Measurements from ENCODE around the gene ERP27.
A peak's percentile ranks its signal among the peaks of the same experiment; 100 is the strongest.

ERP27 gene

GRCh38 chr12:14956024-14956891, 17.9 kb upstream of the ERP27 start:
- Histone ChIP-seq H3K27ac (ENCODE audit: insufficient read depth, low read length, poor library complexity, severe bottlenecking) (peak overlapping the region; percentile 90), H3K27me3 (replicated peaks; ENCODE audit: control insufficient read depth, insufficient read depth, low read length, poor library complexity, severe bottlenecking) (no peaks in the 10 kb centered on the region)

GRCh38 chr12:14954269-14954668, 15.9 kb upstream of the ERP27 start:
- H3K4me1 ChIP-seq (ENCODE audit: control insufficient read depth, insufficient read depth, low read length, poor library complexity, severe bottlenecking): peaks cover 72% of the 10 kb centered on the region

More at GRCh38 chr12:14956024-14956891, 17.9 kb upstream of the ERP27 start:
- DNase-seq: no peak
- H3K36me3 ChIP-seq (ENCODE audit: control insufficient read depth, insufficient read depth, low read length): no peaks in the 10 kb centered on the region
- peaks cover 57% of the 10 kb centered on the region for H3K4me1 ChIP-seq (ENCODE audit: control insufficient read depth, insufficient read depth, low read length, poor library complexity, severe bottlenecking)
- H3K4me3 ChIP-seq (ENCODE audit: insufficient read depth, low read depth, low read length, poor library complexity, severe bottlenecking): peak overlapping the region; percentile 29
- H3K9me3 ChIP-seq (ENCODE audit: control insufficient read depth, low read length): no peaks in the 10 kb centered on the region

GRCh38 chr12:14953752-14954151, 15.4 kb upstream of the ERP27 start:
- DNase-seq: no peak
- no peaks in the 10 kb centered on the region for H3K27me3 ChIP-seq (replicated peaks; ENCODE audit: control insufficient read depth, insufficient read depth, low read length, poor library complexity, severe bottlenecking)
- no peaks in the 10 kb centered on the region for H3K9me3 ChIP-seq (ENCODE audit: control insufficient read depth, low read length)
- peak overlapping the region; percentile 90 for H3K27ac ChIP-seq (ENCODE audit: insufficient read depth, low read length, poor library complexity, severe bottlenecking)
- H3K4me1 ChIP-seq (ENCODE audit: control insufficient read depth, insufficient read depth, low read length, poor library complexity, severe bottlenecking): peaks cover 76% of the 10 kb centered on the region
- H3K4me3 ChIP-seq (ENCODE audit: insufficient read depth, low read depth, low read length, poor library complexity, severe bottlenecking): peak overlapping the region; percentile 9
- peaks cover 14% of the 10 kb centered on the region for H3K36me3 ChIP-seq (ENCODE audit: control insufficient read depth, insufficient read depth, low read length)

More at GRCh38 chr12:14954269-14954668, 15.9 kb upstream of the ERP27 start:
- Histone ChIP-seq H3K4me3 (ENCODE audit: insufficient read depth, low read depth, low read length, poor library complexity, severe bottlenecking) (peak overlapping the region; percentile 9), H3K36me3 (ENCODE audit: control insufficient read depth, insufficient read depth, low read length) (peaks cover 11% of the 10 kb centered on the region), H3K27me3 (replicated peaks; ENCODE audit: control insufficient read depth, insufficient read depth, low read length, poor library complexity, severe bottlenecking) (no peaks in the 10 kb centered on the region), H3K9me3 (ENCODE audit: control insufficient read depth, low read length) (no peaks in the 10 kb centered on the region), H3K27ac (ENCODE audit: insufficient read depth, low read length, poor library complexity, severe bottlenecking) (peak overlapping the region; percentile 90)
- peak in 2 of 3 donors; percentile 19 to 27 for DNase-seq

- DNase-seq: peak in 2 of 3 donors; percentile 22 to 36
- H3K36me3 ChIP-seq (ENCODE audit: control insufficient read depth, insufficient read depth, low read length): peaks cover 27% of the 10 kb centered on the region
- peaks cover 87% of the 10 kb centered on the region for H3K4me1 ChIP-seq (ENCODE audit: control insufficient read depth, insufficient read depth, low read length, poor library complexity, severe bottlenecking)
- no peaks in the 10 kb centered on the region for H3K9me3 ChIP-seq (ENCODE audit: control insufficient read depth, low read length)
- H3K4me3 ChIP-seq (ENCODE audit: insufficient read depth, low read depth, low read length, poor library complexity, severe bottlenecking): peak overlapping the region; percentile 39
- H3K27me3 ChIP-seq (replicated peaks; ENCODE audit: control insufficient read depth, insufficient read depth, low read length, poor library complexity, severe bottlenecking): no peaks in the 10 kb centered on the region
- H3K27ac ChIP-seq (ENCODE audit: insufficient read depth, low read length, poor library complexity, severe bottlenecking): peak overlapping the region; percentile 90
These were observed 14.1 kb upstream of the ERP27 start for GRCh38 chr12:14952299-14952921.

GRCh38 chr12:14951851-14952250, 13.5 kb upstream of the ERP27 start:
- Histone ChIP-seq H3K36me3 (ENCODE audit: control insufficient read depth, insufficient read depth, low read length) (peaks cover 33% of the 10 kb centered on the region), H3K27ac (ENCODE audit: insufficient read depth, low read length, poor library complexity, severe bottlenecking) (peak overlapping the region; percentile 90), H3K9me3 (ENCODE audit: control insufficient read depth, low read length) (no peaks in the 10 kb centered on the region), H3K27me3 (replicated peaks; ENCODE audit: control insufficient read depth, insufficient read depth, low read length, poor library complexity, severe bottlenecking) (no peaks in the 10 kb centered on the region), H3K4me1 (ENCODE audit: control insufficient read depth, insufficient read depth, low read length, poor library complexity, severe bottlenecking) (peaks cover 87% of the 10 kb centered on the region), H3K4me3 (ENCODE audit: insufficient read depth, low read depth, low read length, poor library complexity, severe bottlenecking) (peak overlapping the region; percentile 39)
- no peak for DNase-seq

GRCh38 chr12:14950982-14951746, 12.8 kb upstream of the ERP27 start:
- DNase-seq: no peak
- peak overlapping the region; percentile 39 for H3K4me3 ChIP-seq (ENCODE audit: insufficient read depth, low read depth, low read length, poor library complexity, severe bottlenecking)
- H3K27ac ChIP-seq (ENCODE audit: insufficient read depth, low read length, poor library complexity, severe bottlenecking): peak overlapping the region; percentile 90
- peaks cover 40% of the 10 kb centered on the region for H3K36me3 ChIP-seq (ENCODE audit: control insufficient read depth, insufficient read depth, low read length)
- H3K4me1 ChIP-seq (ENCODE audit: control insufficient read depth, insufficient read depth, low read length, poor library complexity, severe bottlenecking): peaks cover 82% of the 10 kb centered on the region
- no peaks in the 10 kb centered on the region for H3K9me3 ChIP-seq (ENCODE audit: control insufficient read depth, low read length)
- H3K27me3 ChIP-seq (replicated peaks; ENCODE audit: control insufficient read depth, insufficient read depth, low read length, poor library complexity, severe bottlenecking): no peaks in the 10 kb centered on the region

- H3K4me3 ChIP-seq (ENCODE audit: insufficient read depth, low read depth, low read length, poor library complexity, severe bottlenecking): peak overlapping the region; percentile 39
These were observed 12.1 kb upstream of the ERP27 start for GRCh38 chr12:14950421-14950820.

GRCh38 chr12:14949631-14950030, 11.3 kb upstream of the ERP27 start:
- H3K27ac ChIP-seq (ENCODE audit: insufficient read depth, low read length, poor library complexity, severe bottlenecking): peak overlapping the region; percentile 90

More at GRCh38 chr12:14950421-14950820, 12.1 kb upstream of the ERP27 start:
- H3K27ac ChIP-seq (ENCODE audit: insufficient read depth, low read length, poor library complexity, severe bottlenecking): peak overlapping the region; percentile 90
- DNase-seq: no peak
- no peaks in the 10 kb centered on the region for H3K9me3 ChIP-seq (ENCODE audit: control insufficient read depth, low read length)
- no peaks in the 10 kb centered on the region for H3K27me3 ChIP-seq (replicated peaks; ENCODE audit: control insufficient read depth, insufficient read depth, low read length, poor library complexity, severe bottlenecking)
- peaks cover 47% of the 10 kb centered on the region for H3K36me3 ChIP-seq (ENCODE audit: control insufficient read depth, insufficient read depth, low read length)
- peaks cover 76% of the 10 kb centered on the region for H3K4me1 ChIP-seq (ENCODE audit: control insufficient read depth, insufficient read depth, low read length, poor library complexity, severe bottlenecking)

GRCh38 chr12:14948672-14949071, 10.3 kb upstream of the ERP27 start:
- peaks cover 60% of the 10 kb centered on the region for H3K36me3 ChIP-seq (ENCODE audit: control insufficient read depth, insufficient read depth, low read length)
- H3K4me3 ChIP-seq (ENCODE audit: insufficient read depth, low read depth, low read length, poor library complexity, severe bottlenecking): peak overlapping the region; percentile 36
- peak; percentile 26 to 51 (median 47) for DNase-seq
- no peaks in the 10 kb centered on the region for H3K27me3 ChIP-seq (replicated peaks; ENCODE audit: control insufficient read depth, insufficient read depth, low read length, poor library complexity, severe bottlenecking)
- H3K9me3 ChIP-seq (ENCODE audit: control insufficient read depth, low read length): no peaks in the 10 kb centered on the region
- peak overlapping the region; percentile 90 for H3K27ac ChIP-seq (ENCODE audit: insufficient read depth, low read length, poor library complexity, severe bottlenecking)
- peaks cover 60% of the 10 kb centered on the region for H3K4me1 ChIP-seq (ENCODE audit: control insufficient read depth, insufficient read depth, low read length, poor library complexity, severe bottlenecking)

More at GRCh38 chr12:14949631-14950030, 11.3 kb upstream of the ERP27 start:
- Histone ChIP-seq H3K4me1 (ENCODE audit: control insufficient read depth, insufficient read depth, low read length, poor library complexity, severe bottlenecking) (peaks cover 70% of the 10 kb centered on the region), H3K27me3 (replicated peaks; ENCODE audit: control insufficient read depth, insufficient read depth, low read length, poor library complexity, severe bottlenecking) (no peaks in the 10 kb centered on the region), H3K36me3 (ENCODE audit: control insufficient read depth, insufficient read depth, low read length) (peaks cover 55% of the 10 kb centered on the region), H3K9me3 (ENCODE audit: control insufficient read depth, low read length) (no peaks in the 10 kb centered on the region), H3K4me3 (ENCODE audit: insufficient read depth, low read depth, low read length, poor library complexity, severe bottlenecking) (no peak overlapping the region)
- DNase-seq: no peak
